ENCODE measurements around the gene NTM.

The NTM gene

DNA sequence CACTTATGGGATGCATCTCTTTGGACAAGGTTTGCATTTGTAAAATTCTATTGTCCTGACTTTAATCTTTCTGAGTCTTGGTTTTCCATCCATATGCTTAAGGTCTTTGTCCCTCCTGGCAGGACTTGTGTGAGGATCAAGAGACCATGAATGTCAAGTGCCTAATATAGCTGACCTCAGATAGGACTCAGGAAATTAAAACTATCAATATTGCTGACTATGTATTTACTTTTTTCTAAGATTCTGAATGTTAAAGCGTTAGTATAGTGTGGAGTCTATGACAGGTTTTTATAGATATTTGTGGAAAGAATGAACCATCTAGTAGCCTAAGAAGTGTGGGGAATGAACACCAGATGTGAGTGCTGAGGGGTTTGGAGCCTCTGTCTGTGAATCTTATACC lies 637.8 kb downstream of the NTM start:
- DNase-seq (ENCODE audit: low read depth) = no peak

DNA sequence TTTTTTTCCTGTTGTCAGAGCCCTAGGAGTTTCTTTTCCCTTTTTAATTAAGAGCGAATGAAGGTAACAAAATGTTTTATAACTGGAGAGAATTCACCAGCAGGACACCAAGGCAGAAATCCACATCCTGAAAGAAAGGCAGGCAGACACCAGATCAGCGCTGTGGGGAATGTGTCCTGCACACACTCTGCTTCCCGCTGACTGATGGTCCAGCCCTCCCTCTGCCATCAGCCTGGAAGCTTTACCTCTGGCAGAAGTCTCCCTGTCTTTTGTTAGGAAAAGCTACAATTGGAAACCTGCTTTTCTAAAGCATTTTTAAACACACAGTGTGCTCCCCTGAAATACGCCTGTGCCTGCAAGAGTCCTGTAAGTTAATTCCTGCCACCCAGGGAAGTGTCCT lies 638.5 kb downstream of the NTM start:
- no peak for DNase-seq (ENCODE audit: low read depth)

- DNase-seq (ENCODE audit: low read depth) = no peak
Measured at GRCh38 chr11:132020001-132020400, 649.6 kb downstream of the NTM start.

DNA sequence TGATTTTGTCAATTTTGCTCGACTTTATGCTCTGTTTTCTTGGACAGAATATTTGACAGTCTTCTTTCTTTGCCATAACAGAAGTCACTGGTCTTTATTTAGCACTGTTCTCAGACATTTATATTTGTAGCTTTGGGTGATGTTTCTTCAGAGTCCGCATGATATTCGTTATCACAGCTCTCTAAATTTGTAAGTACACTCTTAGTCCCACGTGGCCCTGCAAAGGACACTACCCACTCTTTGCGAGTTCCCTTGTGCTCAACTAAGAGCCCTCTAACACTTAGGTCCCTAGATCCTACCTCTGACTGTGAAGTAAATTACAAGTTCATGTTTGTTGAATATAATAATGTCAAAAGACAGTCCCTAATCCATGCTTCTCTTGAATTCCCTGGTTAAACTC lies 651.9 kb downstream of the NTM start:
- no peak for DNase-seq (ENCODE audit: low read depth)

DNA sequence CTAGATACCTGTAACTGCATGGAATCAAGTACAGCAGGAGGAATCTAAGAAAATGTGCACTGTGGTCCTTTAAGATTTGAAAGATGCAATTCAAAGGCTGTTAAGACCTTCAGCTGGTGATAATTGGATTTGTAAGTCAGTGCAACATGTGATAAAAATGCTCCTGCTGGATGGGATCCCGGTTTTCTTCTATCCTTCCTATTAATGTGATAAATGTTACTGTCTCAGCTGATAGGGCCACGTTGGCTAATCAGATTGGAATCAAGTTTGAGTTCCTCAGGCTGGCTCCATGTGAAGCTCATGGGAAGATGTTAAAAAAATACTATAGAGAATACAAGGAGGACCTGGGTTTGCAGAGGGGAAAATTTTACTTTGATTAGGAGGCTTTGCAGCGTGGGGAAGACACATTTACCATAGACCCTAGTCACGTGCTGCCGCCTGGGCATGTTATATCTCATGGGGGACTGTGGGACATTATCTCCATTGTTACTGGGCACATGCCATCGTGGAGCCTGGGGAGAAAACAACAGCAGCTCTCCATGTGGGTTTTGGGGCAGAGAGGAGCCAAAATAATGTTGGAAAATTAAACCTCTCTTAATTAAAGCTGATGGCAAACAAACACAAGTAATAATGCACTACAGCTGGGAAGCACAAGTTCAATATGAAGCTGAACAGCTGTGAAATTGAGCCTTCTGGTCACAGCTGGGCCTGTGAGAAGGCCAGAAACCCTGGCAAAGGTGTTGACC lies 652.5 kb downstream of the NTM start:
- DNase-seq (ENCODE audit: low read depth) = no peak

DNA sequence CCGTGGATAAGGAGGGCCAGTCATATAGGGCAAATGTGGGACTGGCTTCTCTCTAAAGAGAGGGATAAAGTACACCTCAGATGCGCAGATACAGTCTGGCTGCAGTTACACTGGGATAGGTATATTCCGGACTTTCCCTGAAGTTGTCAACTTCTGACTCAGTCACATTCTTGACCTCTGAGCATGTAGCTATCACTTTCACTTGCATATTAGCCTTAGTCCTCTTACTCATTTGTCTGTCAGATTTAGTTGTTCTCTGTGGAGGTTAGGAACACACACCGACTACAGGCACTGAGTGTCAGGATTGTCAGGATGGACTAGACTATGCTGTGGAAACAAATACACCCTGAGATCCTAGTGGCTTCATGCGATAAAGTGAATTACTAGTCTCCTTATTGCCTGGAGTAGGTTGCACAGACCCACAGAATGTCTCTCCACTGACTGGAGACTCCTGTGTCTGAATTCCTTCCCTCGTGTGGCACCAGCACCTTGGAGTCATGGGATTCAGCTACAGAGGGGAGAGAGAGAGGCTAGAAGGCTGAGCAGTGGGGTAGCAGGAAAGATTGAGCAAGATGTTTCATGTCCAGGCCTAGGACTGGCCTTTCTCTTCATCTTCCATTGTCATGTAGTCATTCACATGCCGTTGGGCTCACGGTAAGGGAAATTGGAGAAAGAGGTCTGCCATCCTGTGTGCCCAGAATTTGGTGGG lies 654.3 kb downstream of the NTM start:
- no peak for DNase-seq (ENCODE audit: low read depth)

DNA sequence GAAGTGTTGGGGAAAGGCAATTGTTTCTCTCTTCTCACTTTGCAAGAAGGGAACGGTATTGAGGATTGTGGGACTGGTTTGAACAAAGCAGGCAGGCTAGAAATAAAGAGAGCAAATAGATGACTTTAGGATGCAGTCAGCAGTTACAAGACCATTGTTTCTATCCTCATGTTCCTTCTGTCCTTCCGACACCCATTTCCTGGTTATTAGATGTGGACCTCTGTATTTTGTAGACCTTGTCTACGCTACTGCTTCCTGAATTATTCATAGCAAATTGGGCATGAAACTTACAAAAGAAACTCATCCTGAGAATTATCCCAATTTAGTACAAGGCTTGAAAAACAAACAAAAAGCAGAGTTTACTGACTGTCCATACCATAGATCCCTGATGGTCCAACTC lies 656.3 kb downstream of the NTM start:
- no peak for DNase-seq (ENCODE audit: low read depth)

DNA sequence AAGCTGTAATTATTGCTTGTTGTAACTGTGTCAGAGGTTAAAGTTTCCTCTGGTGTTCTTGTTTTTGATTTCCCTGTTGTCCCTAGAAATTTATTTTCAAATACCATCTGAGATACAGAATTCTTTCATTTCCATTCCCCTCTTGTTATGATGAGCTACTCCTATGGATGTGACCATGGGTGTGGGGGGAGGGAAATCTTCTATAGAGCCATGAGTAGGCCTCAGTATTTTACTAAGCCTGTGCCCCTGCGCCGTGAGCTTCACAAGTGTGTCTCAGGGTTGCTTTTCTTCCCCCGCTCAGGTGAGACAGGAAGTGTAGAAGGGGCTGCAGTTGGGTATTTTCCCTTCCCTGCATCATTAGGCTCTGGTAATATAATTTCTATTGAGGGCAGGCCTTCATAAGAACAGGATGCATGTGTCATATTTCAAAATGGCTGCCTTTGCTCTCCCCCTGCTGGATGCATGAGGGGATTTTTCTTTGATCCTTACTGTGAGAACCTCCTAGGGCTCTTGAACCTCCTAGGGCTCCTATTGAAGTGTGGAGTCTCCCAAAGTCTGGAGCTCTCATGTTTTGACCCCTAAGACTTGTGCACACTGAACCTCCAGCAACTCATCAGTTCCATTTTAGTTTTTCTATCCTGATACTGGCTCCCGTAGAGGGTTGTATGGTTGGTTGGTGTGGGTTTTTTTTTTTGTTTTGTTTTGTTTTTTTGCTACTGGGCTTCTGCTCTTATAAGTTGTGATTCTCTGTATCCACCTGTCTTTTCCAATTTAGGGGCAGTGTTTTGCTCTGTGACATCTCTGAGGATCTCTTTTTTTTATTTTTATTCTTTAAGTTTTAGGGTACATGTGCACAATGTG lies 658.2 kb downstream of the NTM start:
- DNase-seq (ENCODE audit: low read depth) = no peak

GRCh38 chr11:132030896-132031295 lies 660.5 kb downstream of the NTM start:
- no peak for DNase-seq (ENCODE audit: low read depth)

- DNase-seq (ENCODE audit: low read depth) = no peak
Measured at GRCh38 chr11:132032555-132032954, 662.1 kb downstream of the NTM start.

DNA sequence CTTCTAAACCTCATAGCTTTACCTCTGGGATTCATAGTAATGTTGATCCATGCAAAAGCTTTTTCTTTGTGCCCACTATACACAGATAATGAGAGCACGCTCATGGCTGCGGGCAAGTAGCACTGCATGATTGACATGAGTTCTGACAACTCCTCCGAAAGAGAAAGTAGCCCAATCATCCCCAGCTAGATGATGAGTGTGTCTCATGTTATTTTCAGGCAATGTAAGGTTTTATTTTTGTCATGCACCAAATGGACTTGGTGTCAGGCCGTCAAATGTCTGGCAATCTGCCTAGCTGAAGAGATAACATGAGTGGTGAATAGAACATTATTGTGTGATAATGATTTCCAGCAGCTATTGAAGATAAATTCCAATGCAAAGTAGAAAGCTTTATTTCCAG lies 662.6 kb downstream of the NTM start:
- DNase-seq (ENCODE audit: low read depth) = no peak

- DNase-seq (ENCODE audit: low read depth) = no peak
Measured at GRCh38 chr11:132035228-132035627, 664.8 kb downstream of the NTM start.

- DNase-seq (ENCODE audit: low read depth) = no peak
Measured at GRCh38 chr11:132035766-132036165, 665.4 kb downstream of the NTM start.

GRCh38 chr11:132036220-132036619 lies 665.8 kb downstream of the NTM start:
- no peak for DNase-seq (ENCODE audit: low read depth)

DNA sequence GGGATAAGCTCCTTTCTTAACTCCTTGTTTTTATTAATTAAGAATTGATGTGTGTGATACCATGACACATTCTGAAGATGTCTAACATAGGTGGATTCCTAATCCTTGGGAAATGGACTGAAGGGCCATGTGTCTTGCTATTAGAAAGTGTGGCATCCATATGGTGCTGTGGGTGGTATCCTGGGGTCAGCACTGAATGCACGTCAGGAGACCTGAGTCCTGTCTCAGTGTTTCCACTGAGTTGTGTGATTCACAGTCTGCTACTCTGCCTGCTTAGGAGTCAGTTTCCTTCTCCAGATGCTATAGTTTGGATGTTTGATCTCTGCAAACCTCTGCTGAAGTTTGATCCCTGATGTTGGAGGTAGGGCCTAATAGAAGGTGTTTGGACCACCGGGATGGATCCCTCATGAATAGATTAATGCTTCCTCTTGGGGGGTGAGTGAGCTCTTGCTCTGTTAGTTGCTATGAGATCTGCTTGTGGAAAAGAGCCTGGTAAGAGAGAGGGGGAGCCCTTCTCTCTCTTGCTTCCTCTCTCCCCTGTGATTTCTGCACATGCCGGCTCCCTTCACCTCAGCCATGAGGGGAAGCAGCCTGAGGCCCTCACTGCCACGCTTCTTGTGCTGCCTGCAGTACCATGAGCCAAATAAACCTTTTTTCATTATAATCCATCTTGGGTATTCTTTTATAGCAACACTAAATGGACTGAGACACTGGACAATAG lies 666.5 kb downstream of the NTM start:
- no peak for DNase-seq (ENCODE audit: low read depth)

DNA sequence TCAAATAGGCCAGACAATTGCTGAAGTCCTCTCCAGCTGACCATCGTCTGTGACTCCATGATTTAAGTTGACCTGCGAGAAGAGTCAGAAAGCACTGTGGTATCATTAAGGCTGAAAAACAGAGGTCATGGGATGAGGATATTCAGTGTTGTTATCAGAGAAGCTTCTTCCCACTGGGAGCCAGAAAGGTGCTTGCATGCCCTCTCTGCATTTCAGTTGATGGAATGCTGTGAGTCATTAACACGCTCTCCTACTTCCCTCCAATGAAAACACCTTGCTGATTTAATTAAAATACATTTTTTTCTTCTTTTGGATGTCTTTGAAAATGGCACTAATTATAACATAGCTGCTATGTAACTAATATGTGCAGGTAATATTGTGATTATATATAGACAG lies 667.0 kb downstream of the NTM start:
- DNase-seq (ENCODE audit: low read depth) = no peak

DNA sequence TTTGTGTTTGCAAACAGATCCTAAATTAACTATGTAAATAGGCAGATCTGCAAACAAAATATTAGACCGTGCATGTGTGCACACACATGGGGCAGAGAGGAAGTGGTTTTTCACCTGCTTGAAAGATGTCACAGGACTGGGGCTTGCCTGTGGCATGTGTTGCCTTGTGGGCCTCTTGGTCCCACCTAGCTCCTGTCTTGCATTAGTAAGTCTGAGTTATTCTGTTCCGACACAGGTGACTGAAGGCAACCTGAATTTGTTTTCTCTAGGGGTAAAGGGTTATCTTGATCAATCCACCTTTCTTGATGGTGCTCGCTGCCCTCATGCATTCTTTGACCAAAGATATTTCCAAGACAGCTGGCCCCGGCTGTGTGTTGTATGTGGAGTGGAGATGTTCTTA lies 667.5 kb downstream of the NTM start:
- no peak for DNase-seq (ENCODE audit: low read depth)

GRCh38 chr11:132039521-132039920 lies 669.1 kb downstream of the NTM start:
- no peak for DNase-seq (ENCODE audit: low read depth)

GRCh38 chr11:132042296-132042695 lies 671.9 kb downstream of the NTM start:
- DNase-seq (ENCODE audit: low read depth) = no peak

DNA sequence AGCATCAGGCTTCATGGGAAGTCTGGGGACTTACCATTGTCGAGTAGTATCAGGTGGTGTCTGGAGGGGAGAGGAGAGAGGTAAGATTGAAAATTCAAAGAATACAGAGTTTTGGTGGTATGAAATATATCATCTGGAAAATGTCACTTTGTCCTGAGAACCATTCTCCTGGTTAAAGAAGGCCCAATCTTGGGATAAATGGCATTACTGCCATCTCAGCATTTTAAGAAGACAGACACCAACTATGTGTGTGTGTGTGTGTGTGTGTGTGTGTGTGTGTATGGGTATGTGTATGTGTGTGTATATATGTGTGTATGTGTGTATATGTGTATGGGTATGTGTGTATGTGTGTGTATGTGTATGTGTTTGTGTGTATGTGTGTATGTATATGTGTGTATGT lies 673.3 kb downstream of the NTM start:
- DNase-seq (ENCODE audit: low read depth) = no peak

GRCh38 chr11:132045107-132045506 lies 674.7 kb downstream of the NTM start:
- no peak for DNase-seq (ENCODE audit: low read depth)

GRCh38 chr11:132046288-132046865 lies 676.0 kb downstream of the NTM start:
- DNase-seq (ENCODE audit: low read depth) = no peak
